Measurements from ENCODE around the gene CDH8.

Gene CDH8

DNA sequence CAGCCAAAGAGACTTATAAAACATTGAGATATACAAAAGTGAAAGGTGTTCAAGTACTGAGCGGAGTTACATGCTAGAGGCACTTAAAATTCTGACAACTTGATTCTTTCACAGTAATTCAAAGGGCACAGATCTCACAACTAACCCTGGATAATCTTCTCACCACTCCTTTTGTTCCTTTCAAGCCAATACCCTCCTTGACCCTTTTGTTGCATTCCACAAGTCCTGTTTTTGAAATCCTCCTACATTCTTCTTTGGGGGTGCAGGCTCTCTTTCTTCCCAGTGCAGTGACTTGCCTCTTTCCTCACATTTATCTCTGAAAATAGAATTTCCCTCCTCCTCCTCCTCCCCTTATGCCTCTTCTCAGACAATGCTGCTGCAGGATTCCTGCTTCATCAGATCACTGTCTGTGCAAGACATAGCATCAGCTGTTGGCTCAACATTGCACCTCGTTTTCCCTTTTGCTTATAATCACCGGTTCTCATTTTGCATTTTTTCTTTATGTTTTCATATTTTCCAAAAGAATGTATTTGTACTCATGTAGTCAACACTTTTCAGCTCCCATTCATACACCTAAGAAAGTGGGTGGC, 199.3 kb downstream of the CDH8 start:
- H2BK12ac ChIP-seq (ENCODE audit: low read length in 2 of 2): no peak overlapping the region
- no peak overlapping the region for H4K91ac ChIP-seq (ENCODE audit: low read length)
- H2BK120ac ChIP-seq (ENCODE audit: low read depth, low read length): no peak overlapping the region
- no peak overlapping the region for H3K23ac ChIP-seq (ENCODE audit: low read length in 2 of 2)
- no peak overlapping the region for H3K4me2 ChIP-seq (ENCODE audit: low read length, poor library complexity, severe bottlenecking)
- H3K14ac ChIP-seq (ENCODE audit: low read length in 2 of 2): no peak overlapping the region
- H3K4ac ChIP-seq (ENCODE audit: low read depth in 1 of 2, low read length in 2 of 2): no peak overlapping the region
- no peak overlapping the region for H2AFZ ChIP-seq (ENCODE audit: low read depth, low read length)
- no peaks in the 10 kb centered on the region for H3K79me1 ChIP-seq (replicated peaks; ENCODE audit: low read length, poor library complexity, severe bottlenecking)
- H2BK5ac ChIP-seq (ENCODE audit: low read depth, low read length, poor library complexity, severe bottlenecking): no peak overlapping the region
- no peak overlapping the region for H2AK5ac ChIP-seq (ENCODE audit: low read length, severe bottlenecking)
- no peaks in the 10 kb centered on the region for H3K9me3 ChIP-seq (ENCODE audit: control insufficient read depth, low read length)
- H2BK15ac ChIP-seq (ENCODE audit: low read depth, poor library complexity, severe bottlenecking): no peak overlapping the region
- H3K27ac ChIP-seq (ENCODE audit: low read length, poor library complexity, severe bottlenecking): no peak overlapping the region
- no peak overlapping the region for H3K4me3 ChIP-seq (ENCODE audit: insufficient read depth in 1 of 2, low read depth in 1 of 2, low read length in 2 of 2)
- H3K9ac ChIP-seq (ENCODE audit: low read length): no peak overlapping the region
- WGBS: 89% methylated on average over 1 of the region's 3 CpGs
- no peaks in the 10 kb centered on the region for H3K27me3 ChIP-seq (ENCODE audit: control insufficient read depth in 1 of 2, insufficient read depth in 1 of 2, low read length in 2 of 2)
- no peaks in the 10 kb centered on the region for H3K36me3 ChIP-seq (ENCODE audit: control insufficient read depth in 1 of 2, insufficient read depth in 2 of 2, low read depth in 1 of 2, low read length in 2 of 2)
- DNase-seq: no peak
- no peak overlapping the region for H4K8ac ChIP-seq (ENCODE audit: low read length)
- no peak overlapping the region for H3K18ac ChIP-seq (ENCODE audit: low read depth in 1 of 2, low read length in 2 of 2)
- no peaks in the 10 kb centered on the region for H3K4me1 ChIP-seq (ENCODE audit: control insufficient read depth, insufficient read depth, low read depth, low read length)

DNA sequence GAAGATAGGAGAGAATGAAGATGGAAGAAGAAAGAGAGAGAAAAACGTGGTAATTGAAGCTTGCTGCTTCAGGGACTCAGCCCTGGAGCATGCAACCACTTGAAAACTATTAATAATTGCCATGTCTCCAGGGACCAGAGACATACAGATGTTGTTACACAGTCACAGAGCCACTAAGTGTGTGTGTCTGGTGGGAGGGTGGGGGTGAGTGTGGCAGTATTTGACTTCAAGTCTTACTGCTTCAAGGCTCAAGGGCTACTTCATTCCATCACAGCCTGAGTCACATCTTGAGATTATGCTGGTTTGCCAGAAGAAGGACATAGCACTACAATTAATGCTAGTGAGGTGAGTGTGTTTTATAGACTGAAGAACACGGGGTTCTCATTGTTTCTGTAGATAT, 202.2 kb downstream of the CDH8 start:
- Histone ChIP-seq H2AK5ac (ENCODE audit: low read length, severe bottlenecking) (no peak overlapping the region), H2BK5ac (ENCODE audit: low read depth, low read length, poor library complexity, severe bottlenecking) (no peak overlapping the region), H3K4me3 (ENCODE audit: insufficient read depth in 1 of 2, low read depth in 1 of 2, low read length in 2 of 2) (no peak overlapping the region), H2BK120ac (ENCODE audit: low read depth, low read length) (no peak overlapping the region), H3K4me1 (ENCODE audit: control insufficient read depth, insufficient read depth, low read depth, low read length) (no peaks in the 10 kb centered on the region), H3K23ac (ENCODE audit: low read length in 2 of 2) (no peak overlapping the region), H3K27me3 (ENCODE audit: control insufficient read depth in 1 of 2, insufficient read depth in 1 of 2, low read length in 2 of 2) (no peaks in the 10 kb centered on the region), H2AFZ (ENCODE audit: low read depth, low read length) (no peak overlapping the region), H3K79me1 (replicated peaks; ENCODE audit: low read length, poor library complexity, severe bottlenecking) (no peaks in the 10 kb centered on the region), H3K4ac (ENCODE audit: low read depth in 1 of 2, low read length in 2 of 2) (no peak overlapping the region), H4K91ac (ENCODE audit: low read length) (no peak overlapping the region), H2BK15ac (ENCODE audit: low read depth, poor library complexity, severe bottlenecking) (no peak overlapping the region), H3K18ac (ENCODE audit: low read depth in 1 of 2, low read length in 2 of 2) (no peak overlapping the region), H3K36me3 (ENCODE audit: control insufficient read depth in 1 of 2, insufficient read depth in 2 of 2, low read depth in 1 of 2, low read length in 2 of 2) (no peaks in the 10 kb centered on the region), H3K4me2 (ENCODE audit: low read length, poor library complexity, severe bottlenecking) (no peak overlapping the region), H2BK12ac (ENCODE audit: low read length in 2 of 2) (no peak overlapping the region), H3K14ac (ENCODE audit: low read length in 2 of 2) (peak overlapping the region in 1 of 2 experiments; percentile 68), H4K8ac (ENCODE audit: low read length) (no peak overlapping the region), H3K27ac (ENCODE audit: low read length, poor library complexity, severe bottlenecking) (no peak overlapping the region), H3K9ac (ENCODE audit: low read length) (no peak overlapping the region), H3K9me3 (ENCODE audit: control insufficient read depth, low read length) (no peaks in the 10 kb centered on the region)
- no peak for DNase-seq
- WGBS: 54% methylated on average over 1 of the region's 2 CpGs

DNA sequence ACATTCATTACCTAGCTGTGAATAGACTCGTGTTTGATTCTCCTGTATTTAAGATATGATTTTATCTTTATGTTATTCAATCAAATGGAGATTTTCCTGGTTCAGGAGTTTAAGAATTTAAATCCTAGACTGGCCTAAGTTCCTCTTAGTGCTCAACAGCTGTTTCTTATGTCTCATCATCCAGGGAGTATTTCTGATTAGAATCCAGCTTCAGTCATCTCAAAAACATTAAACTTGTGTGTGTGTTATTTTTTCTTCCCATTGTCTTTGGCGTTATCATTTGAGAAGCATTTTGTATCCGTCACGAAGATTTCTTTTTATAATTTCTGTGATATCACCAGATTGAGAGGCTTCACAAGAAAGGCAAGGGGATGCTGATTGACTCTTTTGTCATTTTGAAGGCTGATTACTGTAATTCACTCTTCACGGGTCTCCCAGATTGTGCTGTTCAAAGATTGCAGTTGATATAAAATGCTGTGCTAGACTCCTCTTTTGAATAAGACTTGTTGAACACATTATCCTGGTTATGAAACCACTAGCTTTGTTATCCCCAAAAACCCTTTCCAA, 204.8 kb downstream of the CDH8 start:
- H2BK120ac ChIP-seq (ENCODE audit: low read depth, low read length): no peak overlapping the region
- no peak overlapping the region for H3K4ac ChIP-seq (ENCODE audit: low read depth in 1 of 2, low read length in 2 of 2)
- no peaks in the 10 kb centered on the region for H3K27me3 ChIP-seq (ENCODE audit: control insufficient read depth in 1 of 2, insufficient read depth in 1 of 2, low read length in 2 of 2)
- H3K4me3 ChIP-seq (ENCODE audit: insufficient read depth in 1 of 2, low read depth in 1 of 2, low read length in 2 of 2): no peak overlapping the region
- no peak overlapping the region for H4K8ac ChIP-seq (ENCODE audit: low read length)
- no peaks in the 10 kb centered on the region for H3K4me1 ChIP-seq (ENCODE audit: control insufficient read depth, insufficient read depth, low read depth, low read length)
- H4K91ac ChIP-seq (ENCODE audit: low read length): no peak overlapping the region
- no peak overlapping the region for H2BK15ac ChIP-seq (ENCODE audit: low read depth, poor library complexity, severe bottlenecking)
- H3K4me2 ChIP-seq (ENCODE audit: low read length, poor library complexity, severe bottlenecking): no peak overlapping the region
- H3K9me3 ChIP-seq (ENCODE audit: control insufficient read depth, low read length): no peaks in the 10 kb centered on the region
- no peak overlapping the region for H2AFZ ChIP-seq (ENCODE audit: low read depth, low read length)
- no peak overlapping the region for H3K18ac ChIP-seq (ENCODE audit: low read depth in 1 of 2, low read length in 2 of 2)
- no peak overlapping the region for H3K27ac ChIP-seq (ENCODE audit: low read length, poor library complexity, severe bottlenecking)
- H2AK5ac ChIP-seq (ENCODE audit: low read length, severe bottlenecking): no peak overlapping the region
- no peak for DNase-seq
- no peak overlapping the region for H3K14ac ChIP-seq (ENCODE audit: low read length in 2 of 2)
- WGBS: 99% methylated on average over 3 of the region's 5 CpGs
- no peak overlapping the region for H3K9ac ChIP-seq (ENCODE audit: low read length)
- no peak overlapping the region for H2BK5ac ChIP-seq (ENCODE audit: low read depth, low read length, poor library complexity, severe bottlenecking)
- H2BK12ac ChIP-seq (ENCODE audit: low read length in 2 of 2): no peak overlapping the region
- no peaks in the 10 kb centered on the region for H3K79me1 ChIP-seq (replicated peaks; ENCODE audit: low read length, poor library complexity, severe bottlenecking)
- no peaks in the 10 kb centered on the region for H3K36me3 ChIP-seq (ENCODE audit: control insufficient read depth in 1 of 2, insufficient read depth in 2 of 2, low read depth in 1 of 2, low read length in 2 of 2)
- no peak overlapping the region for H3K23ac ChIP-seq (ENCODE audit: low read length in 2 of 2)

DNA sequence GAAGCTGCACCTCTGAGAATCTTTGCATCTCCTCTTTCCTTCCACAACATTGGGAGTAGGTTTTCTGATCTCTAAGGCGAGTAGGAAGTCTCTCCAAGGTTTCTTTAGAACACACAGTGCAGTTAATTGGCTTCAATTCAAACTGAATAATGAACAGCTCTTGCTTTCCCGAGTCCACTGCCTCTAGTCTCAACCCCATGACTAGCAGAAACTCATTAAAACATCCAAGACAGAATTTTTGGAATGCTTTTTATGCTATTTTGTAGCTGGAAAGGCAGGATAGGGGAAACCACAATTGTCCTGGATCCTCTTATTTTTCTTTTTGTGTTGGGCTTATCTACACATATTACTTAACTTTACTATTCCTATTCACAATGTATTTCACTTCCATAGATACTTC, 206.6 kb downstream of the CDH8 start:
- Histone ChIP-seq H3K18ac (ENCODE audit: low read depth in 1 of 2, low read length in 2 of 2) (no peak overlapping the region), H3K4me1 (ENCODE audit: control insufficient read depth, insufficient read depth, low read depth, low read length) (no peaks in the 10 kb centered on the region), H2BK5ac (ENCODE audit: low read depth, low read length, poor library complexity, severe bottlenecking) (no peak overlapping the region), H2AK5ac (ENCODE audit: low read length, severe bottlenecking) (no peak overlapping the region), H3K27ac (ENCODE audit: low read length, poor library complexity, severe bottlenecking) (no peak overlapping the region), H4K8ac (ENCODE audit: low read length) (no peak overlapping the region), H3K27me3 (ENCODE audit: control insufficient read depth in 1 of 2, insufficient read depth in 1 of 2, low read length in 2 of 2) (no peaks in the 10 kb centered on the region), H2BK12ac (ENCODE audit: low read length in 2 of 2) (no peak overlapping the region), H3K36me3 (ENCODE audit: control insufficient read depth in 1 of 2, insufficient read depth in 2 of 2, low read depth in 1 of 2, low read length in 2 of 2) (no peaks in the 10 kb centered on the region), H2BK120ac (ENCODE audit: low read depth, low read length) (no peak overlapping the region), H3K9me3 (ENCODE audit: control insufficient read depth, low read length) (no peaks in the 10 kb centered on the region), H4K91ac (ENCODE audit: low read length) (no peak overlapping the region), H3K4ac (ENCODE audit: low read depth in 1 of 2, low read length in 2 of 2) (no peak overlapping the region), H3K14ac (ENCODE audit: low read length in 2 of 2) (no peak overlapping the region), H2BK15ac (ENCODE audit: low read depth, poor library complexity, severe bottlenecking) (no peak overlapping the region), H3K9ac (ENCODE audit: low read length) (no peak overlapping the region), H2AFZ (ENCODE audit: low read depth, low read length) (no peak overlapping the region), H3K4me2 (ENCODE audit: low read length, poor library complexity, severe bottlenecking) (no peak overlapping the region), H3K79me1 (replicated peaks; ENCODE audit: low read length, poor library complexity, severe bottlenecking) (no peaks in the 10 kb centered on the region), H3K23ac (ENCODE audit: low read length in 2 of 2) (no peak overlapping the region), H3K4me3 (ENCODE audit: insufficient read depth in 1 of 2, low read depth in 1 of 2, low read length in 2 of 2) (no peak overlapping the region)
- no peak for DNase-seq
- WGBS: no CpG with 5 or more reads among the region's 2 CpGs

Measured in mesenchymal stem cell (in vitro differentiated cells and primary cell).